ENCODE measurements around the gene ZCWPW1. TPM values are rescaled to one million over a fixed set of nuclear protein-coding genes. Genes with fewer than 3 reads are reported as not detected.

The ZCWPW1 gene
- total and polyA plus RNA-seq, 2 donors (not counting 1 experiment from before 2014, with no cell fraction given) = 1.1 to 2.8 TPM

- no peak for DNase-seq (ENCODE audit: low read depth in 2 of 2)
- Histone ChIP-seq H3K4me3 (replicated peaks in 1 of 4; ENCODE audit: control extremely low read depth in 1 of 4, insufficient read depth in 1 of 4, low read depth in 3 of 4, low read length in 4 of 4) (no peak overlapping the region), H3K4me2 (ENCODE audit: extremely low read depth, insufficient read depth, low read length) (no peak overlapping the region), H3K9me3 (ENCODE audit: control insufficient read depth, insufficient read depth, low read depth, low read length) (no peaks in the 10 kb centered on the region), H3K9ac (ENCODE audit: insufficient read depth, low read length) (no peak overlapping the region), H4K20me1 (ENCODE audit: control insufficient read depth, extremely low read depth, insufficient read depth, low read length) (peaks cover 2% of the 10 kb centered on the region), H3K4me1 (ENCODE audit: control insufficient read depth, extremely low read depth, insufficient read depth, low read length) (no peaks in the 10 kb centered on the region), H3K79me2 (ENCODE audit: control insufficient read depth, insufficient read depth, low read length) (no peaks in the 10 kb centered on the region), H3K27me3 (ENCODE audit: control insufficient read depth, insufficient read depth, low read length) (no peaks in the 10 kb centered on the region), H2AFZ (ENCODE audit: low read length) (no peak overlapping the region), H3K36me3 (ENCODE audit: control insufficient read depth, insufficient read depth, low read length) (no peaks in the 10 kb centered on the region), H3K27ac (ENCODE audit: insufficient read depth, low read length) (no peak overlapping the region)
- TF ChIP-seq EZH2 (IDR thresholded peaks at IDR 0.05; ENCODE audit: low read length, missing control alignments) (no peak), CTCF (conservative IDR thresholded peaks at IDR 0.05 in 1 of 2, IDR thresholded peaks at IDR 0.05 in 1 of 2; ENCODE audit: low read depth in 1 of 2, low read length in 2 of 2) (no peak)
Measured at GRCh38 chr7:100419660-100420226, 8.8 kb downstream of the ZCWPW1 start.

GRCh38 chr7:100418930-100419659 lies 9.4 kb downstream of the ZCWPW1 start:
- DNase-seq (ENCODE audit: low read depth in 2 of 2) = peak in 1 of 2 donors; percentile 12
- H2AFZ ChIP-seq (ENCODE audit: low read length) = no peak overlapping the region
- TF ChIP-seq CTCF (conservative IDR thresholded peaks at IDR 0.05 in 1 of 2, IDR thresholded peaks at IDR 0.05 in 1 of 2; ENCODE audit: low read depth in 1 of 2, low read length in 2 of 2) (peak in 1 of 2 donors; percentile 2), EZH2 (IDR thresholded peaks at IDR 0.05; ENCODE audit: low read length, missing control alignments) (no peak)

GRCh38 chr7:100415448-100415847 lies 13.1 kb downstream of the ZCWPW1 start:
- Histone ChIP-seq H3K36me3 (ENCODE audit: control insufficient read depth, insufficient read depth, low read length) (no peaks in the 10 kb centered on the region), H3K27me3 (ENCODE audit: control insufficient read depth, insufficient read depth, low read length) (peaks cover 8% of the 10 kb centered on the region), H4K20me1 (ENCODE audit: control insufficient read depth, extremely low read depth, insufficient read depth, low read length) (peaks cover 2% of the 10 kb centered on the region), H3K4me1 (ENCODE audit: control insufficient read depth, extremely low read depth, insufficient read depth, low read length) (no peaks in the 10 kb centered on the region), H3K27ac (ENCODE audit: insufficient read depth, low read length) (no peak overlapping the region), H2AFZ (ENCODE audit: low read length) (no peak overlapping the region), H3K79me2 (ENCODE audit: control insufficient read depth, insufficient read depth, low read length) (no peaks in the 10 kb centered on the region), H3K4me2 (ENCODE audit: extremely low read depth, insufficient read depth, low read length) (no peak overlapping the region), H3K9me3 (ENCODE audit: control insufficient read depth, insufficient read depth, low read depth, low read length) (no peaks in the 10 kb centered on the region), H3K4me3 (replicated peaks in 1 of 4; ENCODE audit: control extremely low read depth in 1 of 4, insufficient read depth in 1 of 4, low read depth in 3 of 4, low read length in 4 of 4) (no peak overlapping the region), H3K9ac (ENCODE audit: insufficient read depth, low read length) (no peak overlapping the region)
- TF ChIP-seq CTCF (conservative IDR thresholded peaks at IDR 0.05 in 1 of 2, IDR thresholded peaks at IDR 0.05 in 1 of 2; ENCODE audit: low read depth in 1 of 2, low read length in 2 of 2) = no peak
- no peak for TF ChIP-seq EZH2 (IDR thresholded peaks at IDR 0.05; ENCODE audit: low read length, missing control alignments)
- DNase-seq (ENCODE audit: low read depth in 2 of 2) = no peak

More at GRCh38 chr7:100418930-100419659, 9.4 kb downstream of the ZCWPW1 start:
- no peaks in the 10 kb centered on the region for H3K79me2 ChIP-seq (ENCODE audit: control insufficient read depth, insufficient read depth, low read length)
- H3K4me2 ChIP-seq (ENCODE audit: extremely low read depth, insufficient read depth, low read length) = no peak overlapping the region
- H3K27me3 ChIP-seq (ENCODE audit: control insufficient read depth, insufficient read depth, low read length) = no peaks in the 10 kb centered on the region
- no peak overlapping the region for H3K27ac ChIP-seq (ENCODE audit: insufficient read depth, low read length)
- H3K9ac ChIP-seq (ENCODE audit: insufficient read depth, low read length) = no peak overlapping the region
- H3K4me1 ChIP-seq (ENCODE audit: control insufficient read depth, extremely low read depth, insufficient read depth, low read length) = no peaks in the 10 kb centered on the region
- H3K9me3 ChIP-seq (ENCODE audit: control insufficient read depth, insufficient read depth, low read depth, low read length) = no peaks in the 10 kb centered on the region
- no peaks in the 10 kb centered on the region for H3K36me3 ChIP-seq (ENCODE audit: control insufficient read depth, insufficient read depth, low read length)
- peaks cover 2% of the 10 kb centered on the region for H4K20me1 ChIP-seq (ENCODE audit: control insufficient read depth, extremely low read depth, insufficient read depth, low read length)
- H3K4me3 ChIP-seq (replicated peaks in 1 of 4; ENCODE audit: control extremely low read depth in 1 of 4, insufficient read depth in 1 of 4, low read depth in 3 of 4, low read length in 4 of 4) = no peak overlapping the region
